Activated CD4-positive, alpha-beta memory T cell treated with anti-CD3 and anti-CD28 coated beads for 36 hours (primary cell): ENCODE results near the gene PTPRT. TPM values are rescaled to one million over a fixed set of nuclear protein-coding genes. Genes with fewer than 3 reads are reported as not detected.

Source experiments
- CTCF ChIA-PET: fragments of 350-600 bp; sonication (Branson Sonifier 250); formaldehyde crosslinking; loops from one replicate; lab custom pipeline; 2021; ENCODE audit warnings: antibody characterized with exemption, inconsistent platforms; lab: Charles Lee
- POLR2A ChIA-PET: fragments of 350-600 bp; sonication (Branson Sonifier 250); formaldehyde crosslinking; loops from one replicate; lab custom pipeline; 2021; ENCODE audit warnings: antibody characterized with exemption; lab: Charles Lee
- DNase-seq: peaks from one replicate; pipeline ENCODE4 v3.0.0-alpha.2; 2020
- H3K27ac Mint-ChIP-seq: one replicate; pipeline ENCODE4 v1.8.0; 2021; ENCODE audit warnings: mixed read lengths
- H3K27me3 Mint-ChIP-seq: one replicate; pipeline ENCODE4 v1.8.0; 2021; ENCODE audit warnings: mixed read lengths
- H3K36me3 Mint-ChIP-seq: one replicate; pipeline ENCODE4 v1.8.0; 2021; ENCODE audit warnings: mixed read lengths
- H3K4me1 Mint-ChIP-seq: one replicate; pipeline ENCODE4 v1.8.0; 2021; ENCODE audit warnings: low read depth, mixed read lengths
- H3K4me3 Mint-ChIP-seq: one replicate; pipeline ENCODE4 v1.8.0; 2021; ENCODE audit warnings: mild to moderate bottlenecking, mixed read lengths
- H3K9me3 Mint-ChIP-seq: one replicate; pipeline ENCODE4 v1.8.0; 2021; ENCODE audit warnings: mixed read lengths
- intact Hi-C: fragments of 100-400 bp; cut with micrococcal nuclease; formaldehyde crosslinking; loops from one replicate; pipeline ENCODE4 v1.15.1; 2023
- total RNA-seq, 2 experiments: library from RNA; stranded (reverse); gene quantifications; one replicate each; pipeline ENCODE4 v1.2.3, GENCODE V29; 2021

The PTPRT gene
- total RNA-seq, 2 experiments from 2014 or later, result not detected

- no peak overlapping the region for H3K4me3 Mint-ChIP-seq
- H3K9me3 Mint-ChIP-seq, result no peaks in the 10 kb centered on the region
- intact Hi-C loops, result no loop called here
- ChIA-PET CTCF (no interaction called here), POLR2A (no interaction called here)
- H3K4me1 Mint-ChIP-seq, result no peaks in the 10 kb centered on the region
- no peak for DNase-seq
- H3K36me3 Mint-ChIP-seq, result no peaks in the 10 kb centered on the region
- no peaks in the 10 kb centered on the region for H3K27me3 Mint-ChIP-seq
- no peak overlapping the region for H3K27ac Mint-ChIP-seq
Observed at GRCh38 chr20:42954951-42955350, 234.8 kb downstream of the PTPRT start.

GRCh38 chr20:42949950-42950349, 239.8 kb downstream of the PTPRT start:
- Mint-ChIP-seq H3K9me3 (peaks cover 14% of the 10 kb centered on the region), H3K27me3 (no peaks in the 10 kb centered on the region), H3K36me3 (no peaks in the 10 kb centered on the region), H3K4me3 (no peak overlapping the region), H3K27ac (no peak overlapping the region), H3K4me1 (no peaks in the 10 kb centered on the region)
- CTCF ChIA-PET, result no interaction called here
- no peak for DNase-seq
- intact Hi-C loops, result no loop called here
- POLR2A ChIA-PET, result no interaction called here

- POLR2A ChIA-PET, result no interaction called here
- no peaks in the 10 kb centered on the region for H3K27me3 Mint-ChIP-seq
- H3K9me3 Mint-ChIP-seq, result peaks cover 14% of the 10 kb centered on the region
- CTCF ChIA-PET, result no interaction called here
- DNase-seq, result no peak
- no peaks in the 10 kb centered on the region for H3K4me1 Mint-ChIP-seq
- intact Hi-C loops, result no loop called here
- H3K4me3 Mint-ChIP-seq, result no peak overlapping the region
- H3K36me3 Mint-ChIP-seq, result no peaks in the 10 kb centered on the region
- H3K27ac Mint-ChIP-seq, result no peak overlapping the region
Observed at GRCh38 chr20:42945234-42945994, 244.3 kb downstream of the PTPRT start.

GRCh38 chr20:42941629-42942028, 248.1 kb downstream of the PTPRT start:
- H3K4me3 Mint-ChIP-seq, result no peak overlapping the region
- DNase-seq, result no peak
- H3K36me3 Mint-ChIP-seq, result no peaks in the 10 kb centered on the region
- POLR2A ChIA-PET, result no interaction called here
- no peak overlapping the region for H3K27ac Mint-ChIP-seq
- H3K9me3 Mint-ChIP-seq, result no peaks in the 10 kb centered on the region
- intact Hi-C loops, result no loop called here
- no peaks in the 10 kb centered on the region for H3K27me3 Mint-ChIP-seq
- no peaks in the 10 kb centered on the region for H3K4me1 Mint-ChIP-seq
- CTCF ChIA-PET, result no interaction called here

GRCh38 chr20:42938441-42939205, 251.1 kb downstream of the PTPRT start:
- ChIA-PET CTCF (no interaction called here), POLR2A (no interaction called here)
- intact Hi-C loops, result no loop called here
- DNase-seq, result no peak
- Mint-ChIP-seq H3K36me3 (no peaks in the 10 kb centered on the region), H3K4me1 (no peaks in the 10 kb centered on the region), H3K27me3 (no peaks in the 10 kb centered on the region), H3K27ac (no peak overlapping the region), H3K4me3 (no peak overlapping the region), H3K9me3 (peaks cover 2% of the 10 kb centered on the region)

GRCh38 chr20:42936482-42936881, 253.2 kb downstream of the PTPRT start:
- POLR2A ChIA-PET, result no interaction called here
- DNase-seq, result no peak
- peaks cover 2% of the 10 kb centered on the region for H3K9me3 Mint-ChIP-seq
- H3K36me3 Mint-ChIP-seq, result no peaks in the 10 kb centered on the region
- no peaks in the 10 kb centered on the region for H3K27me3 Mint-ChIP-seq
- intact Hi-C loops, result no loop called here
- no peak overlapping the region for H3K4me3 Mint-ChIP-seq
- H3K27ac Mint-ChIP-seq, result no peak overlapping the region
- CTCF ChIA-PET, result no interaction called here
- no peaks in the 10 kb centered on the region for H3K4me1 Mint-ChIP-seq

GRCh38 chr20:42924215-42924614, 265.5 kb downstream of the PTPRT start:
- POLR2A ChIA-PET, result no interaction called here
- CTCF ChIA-PET, result no interaction called here
- no peak overlapping the region for H3K27ac Mint-ChIP-seq
- DNase-seq, result no peak
- no peaks in the 10 kb centered on the region for H3K36me3 Mint-ChIP-seq
- intact Hi-C loops, result no loop called here
- H3K4me1 Mint-ChIP-seq, result no peaks in the 10 kb centered on the region
- H3K9me3 Mint-ChIP-seq, result peaks cover 9% of the 10 kb centered on the region
- no peak overlapping the region for H3K4me3 Mint-ChIP-seq
- no peaks in the 10 kb centered on the region for H3K27me3 Mint-ChIP-seq

GRCh38 chr20:42923348-42923918, 266.3 kb downstream of the PTPRT start:
- Mint-ChIP-seq H3K4me3 (no peak overlapping the region), H3K27ac (no peak overlapping the region), H3K4me1 (no peaks in the 10 kb centered on the region), H3K9me3 (peaks cover 9% of the 10 kb centered on the region), H3K27me3 (no peaks in the 10 kb centered on the region), H3K36me3 (no peaks in the 10 kb centered on the region)
- ChIA-PET POLR2A (no interaction called here), CTCF (no interaction called here)
- intact Hi-C loops, result no loop called here
- no peak for DNase-seq

GRCh38 chr20:42920776-42921175, 268.9 kb downstream of the PTPRT start:
- no peak overlapping the region for H3K4me3 Mint-ChIP-seq
- no peaks in the 10 kb centered on the region for H3K27me3 Mint-ChIP-seq
- DNase-seq, result no peak
- no peak overlapping the region for H3K27ac Mint-ChIP-seq
- intact Hi-C loops, result no loop called here
- CTCF ChIA-PET, result no interaction called here
- H3K9me3 Mint-ChIP-seq, result peaks cover 9% of the 10 kb centered on the region
- H3K36me3 Mint-ChIP-seq, result no peaks in the 10 kb centered on the region
- POLR2A ChIA-PET, result no interaction called here
- H3K4me1 Mint-ChIP-seq, result no peaks in the 10 kb centered on the region

- H3K36me3 Mint-ChIP-seq, result no peaks in the 10 kb centered on the region
- no peak overlapping the region for H3K4me3 Mint-ChIP-seq
- ChIA-PET CTCF (no interaction called here), POLR2A (no interaction called here)
- no peak overlapping the region for H3K27ac Mint-ChIP-seq
- intact Hi-C loops, result no loop called here
- no peaks in the 10 kb centered on the region for H3K27me3 Mint-ChIP-seq
- DNase-seq, result no peak
- H3K4me1 Mint-ChIP-seq, result no peaks in the 10 kb centered on the region
- H3K9me3 Mint-ChIP-seq, result peaks cover 9% of the 10 kb centered on the region
Observed at GRCh38 chr20:42919316-42919715, 270.4 kb downstream of the PTPRT start.

- Mint-ChIP-seq H3K4me3 (no peak overlapping the region), H3K27me3 (no peaks in the 10 kb centered on the region), H3K4me1 (no peaks in the 10 kb centered on the region), H3K36me3 (no peaks in the 10 kb centered on the region), H3K9me3 (peaks cover 9% of the 10 kb centered on the region), H3K27ac (no peak overlapping the region)
- intact Hi-C loops, result no loop called here
- DNase-seq, result no peak
- CTCF ChIA-PET, result no interaction called here
- POLR2A ChIA-PET, result no interaction called here
Observed at GRCh38 chr20:42915081-42915480, 274.6 kb downstream of the PTPRT start.

- ChIA-PET POLR2A (no interaction called here), CTCF (no interaction called here)
- Mint-ChIP-seq H3K4me1 (no peaks in the 10 kb centered on the region), H3K27ac (no peak overlapping the region), H3K36me3 (no peaks in the 10 kb centered on the region), H3K4me3 (no peak overlapping the region), H3K9me3 (peaks cover 6% of the 10 kb centered on the region), H3K27me3 (no peaks in the 10 kb centered on the region)
- no peak for DNase-seq
- intact Hi-C loops, result no loop called here
Observed at GRCh38 chr20:42914302-42914701, 275.4 kb downstream of the PTPRT start.
